BLaER1 treated with 17β-estradiol and CSF1 and Interleukin-3, amounts not matched to agents 10 nM and 100 nM (cell line): ENCODE data around the gene PTDSS2.
"Not testable (repeated sequence)": the region's sequence is repeated elsewhere in the genome, so short reads cannot be mapped to it uniquely, and the experiment has no call there.

Experiments
- H3K27ac ChIP-seq, 11 experiments: shearing (Covaris generic); formaldehyde crosslinking; 2 replicates each; pipeline ENCODE4 v1.8.1; 2022
- H3K27me3 ChIP-seq, 11 experiments: shearing (Covaris generic); formaldehyde crosslinking; 2 replicates each; pipeline ENCODE4 v1.8.1; 2022
- H3K36me3 ChIP-seq, 11 experiments: shearing (Covaris generic); formaldehyde crosslinking; 2 replicates each; pipeline ENCODE4 v1.8.1; 2022
- H3K4me1 ChIP-seq, 10 experiments: shearing (Covaris generic); formaldehyde crosslinking; 2 replicates each; pipeline ENCODE4 v1.8.1; 2022
- H3K4me2 ChIP-seq, 11 experiments: shearing (Covaris generic); formaldehyde crosslinking; 2 replicates each; pipeline ENCODE4 v1.8.1; 2022
- H3K4me3 ChIP-seq, 10 experiments: shearing (Covaris generic); formaldehyde crosslinking; 2 replicates each; pipeline ENCODE4 v1.8.1; 2022
- H3K9ac ChIP-seq, 11 experiments: shearing (Covaris generic); formaldehyde crosslinking; 2 replicates each; pipeline ENCODE4 v1.8.1; 2022
- H3K9me3 ChIP-seq, 11 experiments: shearing (Covaris generic); formaldehyde crosslinking; replicated peaks in 1 of 11; 2 replicates each; pipeline ENCODE4 v1.8.1; 2022
- H4K20me1 ChIP-seq, 11 experiments: shearing (Covaris generic); formaldehyde crosslinking; 2 replicates each; pipeline ENCODE4 v1.8.1; 2022
- Cebpa-rat ChIP-seq, 11 experiments: shearing (Covaris generic); IDR thresholded peaks; 2 replicates each; pipeline ENCODE4 v1.8.1; 2022

Gene PTDSS2

DNA sequence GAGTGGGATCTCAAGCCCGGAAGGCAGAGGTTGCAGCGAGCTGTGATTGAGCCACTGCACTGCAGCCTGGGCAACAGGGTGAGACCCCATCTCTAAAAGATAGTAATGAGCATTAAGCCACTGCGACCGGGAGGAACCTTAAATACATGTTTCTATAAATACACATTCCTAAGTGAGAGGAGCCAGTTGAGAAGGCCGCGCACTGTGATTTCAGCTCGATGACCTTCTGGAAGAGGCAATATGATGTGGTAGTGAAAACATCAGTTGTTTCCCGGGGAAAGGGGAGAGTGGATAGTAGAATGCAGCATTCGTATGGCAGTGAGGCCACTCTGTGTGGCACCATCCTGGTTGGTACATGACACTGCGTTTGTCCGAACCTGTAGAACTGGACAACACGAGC lies 18.0 kb downstream of the PTDSS2 start:
- Histone ChIP-seq H3K36me3 (peaks cover 18 to 55% (median 33%) of the 10 kb centered on the region in 11 experiments), H3K27ac (no peak overlapping the region), H3K9ac (peak overlapping the region in 1 of 11 experiments; percentile 79; a peak in 1 of 22 replicates), H3K4me3 (no peak overlapping the region), H4K20me1 (peaks cover 0 to 92% (median 22%) of the 10 kb centered on the region in 11 experiments; a peak in 15 of 22 replicates), H3K9me3 (no peaks in the 10 kb centered on the region), H3K4me2 (0 out of 22 replicates have a peak overlapping the region, but pooled peaks of 1 of the 11 experiments have one; percentile 82), H3K27me3 (no peaks in the 10 kb centered on the region), H3K4me1 (peaks cover 8 to 69% (median 23%) of the 10 kb centered on the region in 10 experiments; a peak in 19 of 20 replicates)
- no peak for TF ChIP-seq Cebpa-rat (IDR thresholded peaks at IDR 0.05)

GRCh38 chr11:468493-468892 lies 18.4 kb downstream of the PTDSS2 start:
- no peak for TF ChIP-seq Cebpa-rat (IDR thresholded peaks at IDR 0.05)
- no peaks in the 10 kb centered on the region for H3K9me3 ChIP-seq
- no peak overlapping the region for H3K4me3 ChIP-seq
- peak overlapping the region in 1 of 11 experiments; percentile 82; a peak in 1 of 22 replicates for H3K4me2 ChIP-seq
- H4K20me1 ChIP-seq = peaks cover 0 to 92% (median 26%) of the 10 kb centered on the region in 11 experiments; a peak in 15 of 22 replicates
- H3K27me3 ChIP-seq = no peaks in the 10 kb centered on the region
- peak overlapping the region in 3 of 11 experiments; percentile 52 to 79 (median 57); a peak in 3 of 22 replicates for H3K27ac ChIP-seq
- peak overlapping the region in 1 of 11 experiments; percentile 79; a peak in 1 of 22 replicates for H3K9ac ChIP-seq
- peaks cover 21 to 60% (median 36%) of the 10 kb centered on the region in 11 experiments for H3K36me3 ChIP-seq
- peaks cover 8 to 69% (median 23%) of the 10 kb centered on the region in 10 experiments; a peak in 19 of 20 replicates for H3K4me1 ChIP-seq

DNA sequence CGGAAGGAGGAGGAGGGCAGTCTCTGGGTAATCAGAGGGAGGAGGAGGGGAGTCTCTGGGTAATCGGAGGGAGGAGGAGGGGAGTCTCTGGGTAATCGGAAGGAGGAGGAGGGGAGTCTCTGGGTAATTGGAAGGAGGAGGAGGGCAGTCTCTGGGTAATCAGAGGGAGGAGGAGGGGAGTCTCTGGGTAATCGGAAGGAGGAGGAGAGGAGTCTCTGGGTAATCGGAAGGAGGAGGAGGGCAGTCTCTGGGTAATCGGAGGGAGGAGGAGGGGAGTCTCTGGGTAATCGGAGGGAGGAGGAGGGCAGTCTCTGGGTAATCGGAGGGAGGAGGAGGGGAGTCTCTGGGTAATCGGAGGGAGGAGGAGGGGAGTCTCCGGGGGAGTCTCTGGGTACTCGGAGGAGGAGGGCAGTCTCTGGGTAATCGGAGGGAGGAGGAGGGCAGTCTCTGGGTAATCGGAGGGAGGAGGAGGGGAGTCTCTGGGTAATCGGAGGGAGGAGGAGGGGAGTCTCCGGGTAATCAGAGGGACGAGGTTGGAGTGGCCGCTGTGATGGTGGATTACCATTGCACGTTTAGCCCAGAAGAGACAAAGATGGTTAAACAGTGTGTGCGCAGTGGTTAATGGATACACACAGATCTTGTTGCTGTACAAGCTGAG lies 19.1 kb downstream of the PTDSS2 start:
- peaks cover 22 to 59% (median 33%) of the 10 kb centered on the region in 11 experiments for H3K36me3 ChIP-seq
- H4K20me1 ChIP-seq = peaks cover 0 to 93% (median 32%) of the 10 kb centered on the region in 11 experiments; a peak in 15 of 22 replicates
- H3K27ac ChIP-seq = peak overlapping the region in 5 of 11 experiments; percentile 9 to 79 (median 52); a peak in 8 of 22 replicates
- not testable (repeated sequence) for H3K9me3 ChIP-seq, H3K27me3 ChIP-seq, H3K4me3 ChIP-seq
- H3K4me2 ChIP-seq = peak overlapping the region in 3 of 11 experiments; percentile 43 to 82 (median 59); a peak in 6 of 22 replicates
- peak overlapping the region in 3 of 11 experiments; percentile 38 to 79 (median 58); a peak in 6 of 22 replicates for H3K9ac ChIP-seq
- H3K4me1 ChIP-seq = peaks cover 8 to 69% (median 23%) of the 10 kb centered on the region in 10 experiments; a peak in 19 of 20 replicates

DNA sequence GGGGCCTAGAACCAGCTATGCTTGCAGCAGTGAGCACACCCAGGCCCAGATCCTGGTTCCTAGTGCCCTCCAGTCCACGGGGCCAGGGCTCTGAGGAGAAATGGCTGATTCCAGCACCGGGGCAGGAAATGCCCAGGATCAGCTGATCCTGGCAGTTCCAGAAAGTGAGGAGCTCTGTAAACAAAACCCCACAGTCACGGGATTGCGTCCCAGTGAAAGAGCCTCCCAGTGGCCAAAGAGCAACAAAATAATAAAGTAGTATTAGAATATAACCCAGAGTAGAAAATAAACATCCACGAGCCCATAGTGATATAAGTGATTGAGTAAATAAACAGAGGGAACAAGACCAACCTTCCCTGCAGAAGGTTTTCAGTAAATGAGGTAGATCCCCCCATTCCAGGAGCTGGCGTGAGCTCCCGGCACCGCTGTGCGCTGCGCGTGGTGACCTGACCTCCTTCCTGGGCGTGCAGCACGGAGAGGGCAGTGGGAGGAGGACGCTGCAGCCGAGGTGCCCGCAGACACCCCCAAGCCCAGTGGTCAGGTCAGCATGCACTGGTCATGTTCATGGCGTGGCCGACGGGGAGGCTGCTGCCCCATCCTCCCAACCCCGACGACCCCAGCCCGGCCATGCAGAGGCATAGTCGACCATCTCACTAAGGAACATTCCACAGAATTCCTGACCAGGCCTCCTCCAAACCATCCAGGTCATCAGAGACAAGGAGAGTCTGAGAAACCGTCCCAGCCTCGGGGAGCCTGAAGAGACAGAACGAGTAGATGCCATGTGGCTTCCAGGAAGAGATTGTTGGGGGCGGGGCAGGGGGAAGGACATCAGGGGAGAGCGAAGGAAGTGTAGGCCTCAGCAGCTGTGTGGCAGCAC lies 19.8 kb downstream of the PTDSS2 start:
- peaks cover 16 to 54% (median 29%) of the 10 kb centered on the region in 11 experiments for H3K36me3 ChIP-seq
- H3K9me3 ChIP-seq = no peaks in the 10 kb centered on the region
- no peak overlapping the region; a peak in 1 of 20 replicates for H3K4me3 ChIP-seq
- TF ChIP-seq Cebpa-rat (IDR thresholded peaks at IDR 0.05) = no peak
- H3K9ac ChIP-seq = peak overlapping the region in 5 of 11 experiments; percentile 3 to 79 (median 38); a peak in 6 of 22 replicates
- H3K27me3 ChIP-seq = no peaks in the 10 kb centered on the region
- peaks cover 8 to 69% (median 23%) of the 10 kb centered on the region in 10 experiments; a peak in 19 of 20 replicates for H3K4me1 ChIP-seq
- peak overlapping the region in 5 of 11 experiments; percentile 9 to 79 (median 52); a peak in 9 of 22 replicates for H3K27ac ChIP-seq
- peak overlapping the region in 4 of 11 experiments; percentile 2 to 82 (median 51); a peak in 6 of 22 replicates for H3K4me2 ChIP-seq
- H4K20me1 ChIP-seq = peaks cover 0 to 94% (median 32%) of the 10 kb centered on the region in 11 experiments; a peak in 15 of 22 replicates

DNA sequence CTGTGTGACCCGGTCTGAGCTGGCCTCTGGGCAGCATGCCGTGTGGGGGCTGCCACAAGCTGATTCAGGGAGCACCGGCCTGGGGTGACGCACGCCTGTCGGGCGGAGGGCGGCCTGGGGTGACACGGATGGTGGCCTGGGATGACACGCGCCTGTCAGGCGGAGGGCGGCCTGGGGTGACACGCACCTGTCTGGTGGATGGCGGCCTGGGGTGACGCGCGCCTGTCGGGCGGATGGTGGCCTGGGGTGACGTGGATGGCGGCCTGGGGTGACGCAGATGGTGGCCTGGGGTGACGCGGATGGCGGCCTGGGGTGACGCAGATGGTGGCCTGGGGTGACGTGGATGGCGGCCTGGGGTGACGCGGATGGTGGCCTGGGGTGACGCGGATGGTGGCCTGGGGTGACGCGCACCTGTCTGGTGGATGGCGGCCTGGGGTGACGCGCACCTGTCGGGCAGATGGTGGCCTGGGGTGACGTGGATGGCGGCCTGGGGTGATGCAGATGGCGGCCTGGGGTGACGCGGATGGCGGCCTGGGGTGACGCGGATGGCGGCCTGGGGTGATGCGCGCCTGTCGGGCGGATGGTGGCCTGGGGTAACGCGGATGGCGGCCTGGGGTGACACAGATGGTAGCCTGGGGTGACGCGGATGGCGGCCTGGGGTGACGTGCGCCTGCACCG lies 21.5 kb downstream of the PTDSS2 start:
- Histone ChIP-seq H3K27ac (peak overlapping the region in 1 of 11 experiments; percentile 38; a peak in 2 of 22 replicates), H3K4me3 (no peak overlapping the region), H3K4me1 (peaks cover under 1 to 56% (median 10%) of the 10 kb centered on the region in 10 experiments; a peak in 17 of 20 replicates), H3K36me3 (peaks cover 14 to 56% (median 36%) of the 10 kb centered on the region in 11 experiments; a peak in 21 of 22 replicates), H4K20me1 (peaks cover 0 to 94% (median 48%) of the 10 kb centered on the region in 11 experiments; a peak in 15 of 22 replicates), H3K9ac (peak overlapping the region in 2 of 11 experiments; percentile 29 to 48; a peak in 2 of 22 replicates), H3K9me3 (no peaks in the 10 kb centered on the region), H3K4me2 (peak overlapping the region in 1 of 11 experiments; percentile 35; a peak in 1 of 22 replicates), H3K27me3 (no peaks in the 10 kb centered on the region)
- no peak for TF ChIP-seq Cebpa-rat (IDR thresholded peaks at IDR 0.05)

GRCh38 chr11:472272-472671 lies 22.2 kb downstream of the PTDSS2 start:
- Histone ChIP-seq H3K9ac (peak overlapping the region in 4 of 11 experiments; percentile 4 to 48 (median 21); a peak in 2 of 22 replicates), H4K20me1 (peaks cover 0 to 95% (median 54%) of the 10 kb centered on the region in 11 experiments; a peak in 15 of 22 replicates), H3K9me3 (no peaks in the 10 kb centered on the region), H3K27me3 (no peaks in the 10 kb centered on the region), H3K4me3 (no peak overlapping the region), H3K4me1 (peaks cover 0 to 49% (median 6%) of the 10 kb centered on the region in 10 experiments; a peak in 13 of 20 replicates), H3K4me2 (peak overlapping the region in 1 of 11 experiments; percentile 35; a peak in 1 of 22 replicates), H3K27ac (no peak overlapping the region), H3K36me3 (peaks cover 14 to 56% (median 33%) of the 10 kb centered on the region in 11 experiments; a peak in 21 of 22 replicates)
- no peak for TF ChIP-seq Cebpa-rat (IDR thresholded peaks at IDR 0.05)

DNA sequence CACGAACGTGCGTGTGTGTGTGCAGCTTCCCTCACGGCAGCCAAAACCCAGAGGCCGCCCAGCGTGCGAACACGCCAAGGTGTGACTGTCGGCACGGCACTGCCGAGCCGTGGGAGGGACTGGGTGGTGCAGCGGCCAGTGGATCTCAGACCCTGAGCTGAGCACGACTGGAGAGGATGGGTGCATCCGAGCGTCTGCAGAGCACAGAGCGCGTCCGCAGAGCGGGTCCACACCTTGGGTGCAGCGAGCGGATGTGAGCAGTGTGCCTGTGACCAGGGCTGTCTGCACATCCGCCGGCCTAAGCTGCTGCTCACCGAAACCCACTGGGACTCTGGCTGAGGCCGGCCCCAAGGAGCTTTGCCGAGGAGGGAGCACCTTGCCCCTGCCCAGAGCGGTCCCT lies 22.7 kb downstream of the PTDSS2 start:
- H4K20me1 ChIP-seq = peaks cover 0 to 95% (median 56%) of the 10 kb centered on the region in 11 experiments; a peak in 15 of 22 replicates
- peaks cover 14 to 59% (median 32%) of the 10 kb centered on the region in 11 experiments; a peak in 20 of 22 replicates for H3K36me3 ChIP-seq
- peaks cover 0 to 44% (median 6%) of the 10 kb centered on the region in 10 experiments; a peak in 13 of 20 replicates for H3K4me1 ChIP-seq
- H3K9ac ChIP-seq = 0 out of 22 replicates have a peak overlapping the region, but pooled peaks of 1 of the 11 experiments have one; percentile 4
- no peak overlapping the region for H3K4me3 ChIP-seq
- H3K27ac ChIP-seq = no peak overlapping the region
- H3K9me3 ChIP-seq = no peaks in the 10 kb centered on the region
- H3K4me2 ChIP-seq = no peak overlapping the region
- no peaks in the 10 kb centered on the region for H3K27me3 ChIP-seq
- TF ChIP-seq Cebpa-rat (IDR thresholded peaks at IDR 0.05) = no peak
